ENCODE data around the gene KCNQ5. TPM values are rescaled to one million over a fixed set of nuclear protein-coding genes. Genes with fewer than 3 reads are reported as not detected.

Gene KCNQ5
- total RNA-seq, 2 experiments from 2014 or later = 2.1 to 2.5 TPM

GRCh38 chr6:72793641-72794395 is 172.0 kb downstream of the KCNQ5 start:
- no peak for DNase-seq
- ChIA-PET POLR2A (no interaction called here), CTCF (no interaction called here)
- intact Hi-C loops (cut with DNase I, micrococcal nuclease) = no loop called here
- no peak for ATAC-seq (ENCODE audit: poor library complexity)
- Histone ChIP-seq H3K36me3 (ENCODE audit: insufficient read depth, low read length) (no peaks in the 10 kb centered on the region), H3K4me1 (ENCODE audit: insufficient read depth, low read length) (no peaks in the 10 kb centered on the region), H3K4me3 (ENCODE audit: low read length) (no peak overlapping the region), H3K27ac (ENCODE audit: low read depth in 1 of 2, low read length in 2 of 2) (no peak overlapping the region), H3K27me3 (ENCODE audit: control insufficient read depth in 1 of 2, insufficient read depth in 2 of 2, low read length in 2 of 2) (no peaks in the 10 kb centered on the region), H3K9me3 (ENCODE audit: control insufficient read depth in 1 of 2, insufficient read depth in 1 of 2, low read length in 2 of 2) (no peaks in the 10 kb centered on the region)
- H3K4me1 Mint-ChIP-seq (ENCODE audit: low read depth) = no peaks in the 10 kb centered on the region
- no peaks in the 10 kb centered on the region for H3K27me3 Mint-ChIP-seq
- TF ChIP-seq CTCF (IDR thresholded peaks at IDR 0.05) = no peak
- H3K9me3 Mint-ChIP-seq = no peaks in the 10 kb centered on the region
- no peaks in the 10 kb centered on the region for H3K36me3 Mint-ChIP-seq (ENCODE audit: low read depth)
- no peak overlapping the region for H3K4me3 Mint-ChIP-seq
- H3K27ac Mint-ChIP-seq = no peak overlapping the region

- H3K27ac ChIP-seq (ENCODE audit: low read depth in 1 of 2, low read length in 2 of 2) = no peak overlapping the region
- no peaks in the 10 kb centered on the region for H3K9me3 Mint-ChIP-seq
- intact Hi-C loops (cut with DNase I, micrococcal nuclease) = no loop called here
- H3K4me3 Mint-ChIP-seq = no peak overlapping the region
- H3K36me3 Mint-ChIP-seq (ENCODE audit: low read depth) = no peaks in the 10 kb centered on the region
- no peaks in the 10 kb centered on the region for H3K27me3 Mint-ChIP-seq
- ChIA-PET CTCF (no interaction called here), POLR2A (no interaction called here)
- no peaks in the 10 kb centered on the region for H3K4me1 Mint-ChIP-seq (ENCODE audit: low read depth)
- no peaks in the 10 kb centered on the region for H3K9me3 ChIP-seq (ENCODE audit: control insufficient read depth in 1 of 2, insufficient read depth in 1 of 2, low read length in 2 of 2)
- H3K27me3 ChIP-seq (ENCODE audit: control insufficient read depth in 1 of 2, insufficient read depth in 2 of 2, low read length in 2 of 2) = no peaks in the 10 kb centered on the region
- H3K4me3 ChIP-seq (ENCODE audit: low read length) = no peak overlapping the region
- TF ChIP-seq CTCF (IDR thresholded peaks at IDR 0.05) = no peak
- no peak overlapping the region for H3K27ac Mint-ChIP-seq
- no peak for ATAC-seq (ENCODE audit: poor library complexity)
- no peaks in the 10 kb centered on the region for H3K4me1 ChIP-seq (ENCODE audit: insufficient read depth, low read length)
- DNase-seq = no peak
- H3K36me3 ChIP-seq (ENCODE audit: insufficient read depth, low read length) = no peaks in the 10 kb centered on the region
Observed at GRCh38 chr6:72798196-72798595, 176.3 kb downstream of the KCNQ5 start.

DNA sequence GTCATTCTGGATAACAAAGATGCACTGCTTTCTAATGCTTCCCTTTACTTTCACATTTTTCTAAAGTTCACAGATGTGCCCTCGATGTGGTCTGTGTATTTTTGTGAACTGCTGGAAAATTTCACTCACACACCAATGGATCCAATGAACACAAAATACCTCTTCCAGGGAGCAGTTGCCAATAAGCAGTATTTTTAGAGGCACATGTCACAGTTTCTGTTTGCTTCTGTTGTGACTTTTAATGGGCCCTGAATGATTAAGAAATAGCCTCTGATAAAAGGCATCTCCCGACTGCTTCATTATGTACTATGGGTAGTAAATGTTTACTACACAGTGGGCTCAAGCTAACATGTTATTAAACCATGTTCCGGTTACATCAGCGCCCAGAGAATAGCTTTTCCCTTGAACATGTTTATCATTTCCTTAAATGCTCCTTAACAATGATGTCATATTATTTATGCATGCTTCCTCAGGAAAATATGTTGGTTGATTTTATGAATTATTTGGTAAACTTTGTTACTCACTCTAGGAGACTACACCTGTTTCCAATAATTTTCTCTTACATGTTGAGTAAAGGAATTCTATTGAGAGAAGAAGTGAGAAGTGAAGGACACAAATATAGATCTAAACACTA is 188.0 kb downstream of the KCNQ5 start:
- CTCF ChIA-PET = no interaction called here
- no peaks in the 10 kb centered on the region for H3K36me3 Mint-ChIP-seq (ENCODE audit: low read depth)
- H3K4me3 ChIP-seq (ENCODE audit: low read length) = no peak overlapping the region
- no peaks in the 10 kb centered on the region for H3K9me3 Mint-ChIP-seq
- no peaks in the 10 kb centered on the region for H3K4me1 ChIP-seq (ENCODE audit: insufficient read depth, low read length)
- no peaks in the 10 kb centered on the region for H3K27me3 Mint-ChIP-seq
- ATAC-seq (ENCODE audit: poor library complexity) (no peak), DNase-seq (no peak)
- H3K36me3 ChIP-seq (ENCODE audit: insufficient read depth, low read length) = no peaks in the 10 kb centered on the region
- H3K27ac ChIP-seq (ENCODE audit: low read depth in 1 of 2, low read length in 2 of 2) = no peak overlapping the region
- no peaks in the 10 kb centered on the region for H3K4me1 Mint-ChIP-seq (ENCODE audit: low read depth)
- no peak for TF ChIP-seq CTCF (IDR thresholded peaks at IDR 0.05)
- no peak overlapping the region for H3K27ac Mint-ChIP-seq
- no peak overlapping the region for H3K4me3 Mint-ChIP-seq
- POLR2A ChIA-PET = no interaction called here
- H3K27me3 ChIP-seq (ENCODE audit: control insufficient read depth in 1 of 2, insufficient read depth in 2 of 2, low read length in 2 of 2) = no peaks in the 10 kb centered on the region
- intact Hi-C loops (cut with DNase I, micrococcal nuclease) = no loop called here
- H3K9me3 ChIP-seq (ENCODE audit: control insufficient read depth in 1 of 2, insufficient read depth in 1 of 2, low read length in 2 of 2) = no peaks in the 10 kb centered on the region

Measured in CD4-positive, alpha-beta T cell (primary cell).